Upper lobe of left lung (tissue), 6 donors: ENCODE data around the gene SECISBP2. TPM values are rescaled to one million over a fixed set of nuclear protein-coding genes. Genes with fewer than 3 reads are reported as not detected.

Source experiments
- ATAC-seq, 2 donors: fragments of 200-7000 bp; cut with Tn5 transposase; one replicate each; pipeline ENCODE4 v1.9.1; 2022; ENCODE audit warnings: mild to moderate bottlenecking in 2 of 2, moderate library complexity in 2 of 2; ENCODE audit not compliant: low FRiP score in 2 of 2
- DNase-seq, 2 donors: peaks; one replicate each; pipeline ENCODE4 v3.0.0-alpha.2; 2019 to 2020
- H3K27ac ChIP-seq, 4 donors: fragments of 200-600 bp; sonication (generic); one replicate each; pipeline ENCODE4 v1.5.1; 2016 to 2019
- H3K27me3 ChIP-seq, 4 donors: fragments of 200-600 bp; sonication (generic); one replicate each; pipeline ENCODE4 v1.5.1; 2017 to 2019
- H3K36me3 ChIP-seq, 4 donors: fragments of 200-600 bp; sonication (generic); one replicate each; pipeline ENCODE4 v1.5.1; 2016 to 2019
- H3K4me1 ChIP-seq, 4 donors: fragments of 200-600 bp; sonication (generic); one replicate each; pipeline ENCODE4 v1.5.1; 2018 to 2019
- H3K4me3 ChIP-seq, 4 donors: fragments of 200-600 bp; sonication (generic); one replicate each; pipeline ENCODE4 v1.5.1; 2017 to 2019; ENCODE audit warnings: mild to moderate bottlenecking in 2 of 4, moderate library complexity in 1 of 4
- H3K9me3 ChIP-seq, 4 donors: fragments of 200-600 bp; sonication (generic); one replicate each; pipeline ENCODE4 v1.5.1; 2018 to 2019
- CTCF ChIP-seq, 6 experiments: fragments of 450-650 bp in 4 of 6; fragments of 200-600 bp in 2 of 6; sonication (generic) in 2 of 6; IDR thresholded peaks; one replicate each; pipeline ENCODE4 v1.5.1; 2016 to 2019; ENCODE audit warnings: antibody characterized with exemption in 6 of 6
- EP300 ChIP-seq, 4 donors: sonication (generic); formaldehyde crosslinking; IDR thresholded peaks; one replicate each; pipeline ENCODE4 v1.5.1; 2017; ENCODE audit warnings: antibody characterized with exemption in 4 of 4, control low read depth in 2 of 4
- POLR2A ChIP-seq, 4 donors: fragments of 450-650 bp; IDR thresholded peaks; one replicate each; pipeline ENCODE4 v1.5.1; 2016 to 2017; ENCODE audit warnings: antibody characterized with exemption in 4 of 4, mild to moderate bottlenecking in 2 of 4
- POLR2AphosphoS5 ChIP-seq, 2 donors: sonication (generic); formaldehyde crosslinking; IDR thresholded peaks; one replicate each; pipeline ENCODE4 v1.5.1; 2017; ENCODE audit warnings: antibody characterized with exemption in 2 of 2
- WGBS, 2 donors: methylation state at CpG; one replicate each; pipeline ENCODE4 v1.1.5; 2017 to 2018; 5-methylcytosine and 5-hydroxymethylcytosine counted together
- total RNA-seq, 6 donors: library from RNA; depleted of rRNA in 4 of 6; stranded (reverse); fragments of >200 nt in 4 of 6; gene quantifications; one replicate each; pipeline versions ENCODE4 v1.1.0 to v1.2.1, GENCODE V29; 2016 to 2021
- donor health status: DM: no; HTN: no; CAD: no; lungs with moderate emphysema.
- donor health status: DM: no; HTN: yes; CAD: no; lungs with severe emphysema.

The SECISBP2 gene
- total RNA-seq, 6 donors from 2014 or later = 42.0 to 113 (median 60.0) TPM

GRCh38 chr9:89398621-89399020 is 80.3 kb downstream of the SECISBP2 start:
- H3K4me1 ChIP-seq = peaks cover 0 to 4% (median 0%) of the 10 kb centered on the region in 4 donors
- no peak for TF ChIP-seq POLR2A (IDR thresholded peaks at IDR 0.05)
- TF ChIP-seq POLR2AphosphoS5 (IDR thresholded peaks at IDR 0.05) = no peak
- no peak for TF ChIP-seq CTCF (IDR thresholded peaks at IDR 0.05)
- TF ChIP-seq EP300 (IDR thresholded peaks at IDR 0.05) = no peak
- peak overlapping the region in 2 of 4 donors; percentile 12 to 45 for H3K27ac ChIP-seq
- H3K36me3 ChIP-seq = peaks cover 0 to 38% (median 18%) of the 10 kb centered on the region in 4 donors
- ATAC-seq = no peak
- no peaks in the 10 kb centered on the region for H3K9me3 ChIP-seq
- H3K27me3 ChIP-seq = no peaks in the 10 kb centered on the region
- WGBS, 2 donors = 81% methylated on average over 5 of the region's 5 CpGs; no CpG with 5 or more reads in 1 of the 2 donors
- no peak for DNase-seq
- H3K4me3 ChIP-seq = no peak overlapping the region

- peak in 1 of 4 donors; percentile 27 for TF ChIP-seq POLR2A (IDR thresholded peaks at IDR 0.05)
- TF ChIP-seq CTCF (IDR thresholded peaks at IDR 0.05) = no peak
- TF ChIP-seq EP300 (IDR thresholded peaks at IDR 0.05) = no peak
- peak; percentile 60 to 80 for ATAC-seq
- Histone ChIP-seq H3K9me3 (no peaks in the 10 kb centered on the region), H3K27ac (peak overlapping the region; percentile 39 to 83 (median 72)), H3K4me1 (peaks cover 0 to 8% (median 1%) of the 10 kb centered on the region in 4 donors), H3K4me3 (no peak overlapping the region), H3K27me3 (no peaks in the 10 kb centered on the region), H3K36me3 (peaks cover 0 to 27% (median 12%) of the 10 kb centered on the region in 4 donors)
- no peak for DNase-seq
- WGBS, 2 donors = 62 to 86% methylated on average over 12 of the region's 12 CpGs
Measured at GRCh38 chr9:89400403-89401116, 82.3 kb downstream of the SECISBP2 start.

GRCh38 chr9:89402695-89403427 is 84.6 kb downstream of the SECISBP2 start:
- Histone ChIP-seq H3K4me3 (no peak overlapping the region), H3K36me3 (peaks cover 0 to 15% (median 5%) of the 10 kb centered on the region in 4 donors), H3K27ac (no peak overlapping the region), H3K4me1 (peaks cover 3 to 19% (median 13%) of the 10 kb centered on the region in 4 donors), H3K27me3 (no peaks in the 10 kb centered on the region), H3K9me3 (no peaks in the 10 kb centered on the region)
- TF ChIP-seq CTCF (IDR thresholded peaks at IDR 0.05) (no peak), POLR2A (IDR thresholded peaks at IDR 0.05) (no peak), EP300 (IDR thresholded peaks at IDR 0.05) (no peak)
- no peak for ATAC-seq
- no peak for DNase-seq
- 88 to 98% methylated on average over 14 of the region's 14 CpGs for WGBS, 2 donors

- 88 to 89% methylated on average over 11 of the region's 11 CpGs for WGBS, 2 donors
- Histone ChIP-seq H3K27me3 (no peaks in the 10 kb centered on the region), H3K27ac (no peak overlapping the region), H3K36me3 (peaks cover 0 to 15% (median 5%) of the 10 kb centered on the region in 4 donors), H3K4me1 (peaks cover 3 to 23% (median 17%) of the 10 kb centered on the region in 4 donors), H3K4me3 (no peak overlapping the region), H3K9me3 (no peaks in the 10 kb centered on the region)
- DNase-seq = no peak
- TF ChIP-seq POLR2A (IDR thresholded peaks at IDR 0.05) (no peak), EP300 (IDR thresholded peaks at IDR 0.05) (no peak), POLR2AphosphoS5 (IDR thresholded peaks at IDR 0.05) (no peak), CTCF (IDR thresholded peaks at IDR 0.05) (no peak)
- no peak for ATAC-seq
Measured at GRCh38 chr9:89404074-89404473, 85.8 kb downstream of the SECISBP2 start.
